HepG2 (cell line): ENCODE results near the gene OAT. TPM values are rescaled to one million over a fixed set of nuclear protein-coding genes. Genes with fewer than 3 reads are reported as not detected.

Experiments used
- ATAC-seq: fragments of 200-7000 bp; cut with Tn5 transposase; 3 replicates; pipeline ENCODE4 v1.9.1; 2020; ENCODE audit warnings: mild to moderate bottlenecking, moderate library complexity
- BruUV-seq: library from RNA; stranded (reverse); fragments of 400-500 nt; replicated peaks from 2 replicates; lab custom pipeline; 2021; lab: Mats Ljungman, UMichigan
- CTCF ChIA-PET: fragments of 300-600 bp; formaldehyde crosslinking; extraction: SDS; loops from one replicate; lab custom pipeline; 2021; ENCODE audit warnings: low total read pairs, inconsistent platforms, low intra/inter-chr PET ratio; lab: Yijun Ruan, JAX
- POLR2A ChIA-PET: fragments of 350-600 bp; sonication (Branson Sonifier 250); formaldehyde crosslinking; loops from one replicate; lab custom pipeline; 2020; ENCODE audit warnings: antibody characterized with exemption, inconsistent platforms; lab: Yijun Ruan, JAX
- DNase-seq: peaks from one replicate; pipeline ENCODE4 v3.0.0-alpha.2; 2015; ENCODE audit warnings: low spot score
- FAIRE-seq: peaks from 3 replicates; lab custom pipeline; 2011; peaks lifted over from hg19 to GRCh38; lab: Jason Lieb, UNC
- H2AFZ ChIP-seq: one replicate; pipeline ENCODE4 v1.6.1; 2011; ENCODE audit warnings: low read length, inconsistent platforms
- H3K27ac ChIP-seq: fragments of 300-600 bp; 3 replicates; pipeline ENCODE4 v1.8.0; 2011; ENCODE audit warnings: mixed run types, mild to moderate bottlenecking, mixed read lengths, low read length, inconsistent platforms; ENCODE audit not compliant: insufficient read depth; ENCODE audit errors: extremely low read length
- H3K27me3 ChIP-seq, 2 experiments: fragments of 200-600 bp in 1 of 2; 2 replicates in 1 of 2; 3 replicates in 1 of 2; pipeline versions ENCODE4 v1.6.0 to v1.8.0; 2011; ENCODE audit warnings: low read length in 2 of 2, mild to moderate bottlenecking in 2 of 2, moderate library complexity in 2 of 2, inconsistent platforms in 1 of 2; ENCODE audit not compliant: insufficient read depth in 2 of 2, control insufficient read depth in 1 of 2
- H3K36me3 ChIP-seq, 2 experiments: fragments of 200-600 bp in 1 of 2; replicated peaks in 1 of 2; 2 replicates in 1 of 2; 3 replicates in 1 of 2; pipeline versions ENCODE4 v1.5.1 to v1.8.0; 2011; ENCODE audit warnings: low read length in 2 of 2, inconsistent platforms in 1 of 2; ENCODE audit not compliant: insufficient read depth in 2 of 2, control insufficient read depth in 1 of 2
- H3K4me1 ChIP-seq: 2 replicates; pipeline ENCODE4 v1.5.1; 2012; ENCODE audit warnings: low read length, inconsistent platforms; ENCODE audit not compliant: insufficient read depth
- H3K4me2 ChIP-seq: 2 replicates; pipeline ENCODE4 v1.6.0; 2011; ENCODE audit warnings: low read depth, low read length, inconsistent platforms
- H3K4me3 ChIP-seq, 3 experiments: fragments of 200-600 bp in 1 of 3; sonication (generic), shearing (Covaris generic) in 1 of 3; replicated peaks in 1 of 3; 2 replicates each; pipeline ENCODE4 v1.5.1; 2011 to 2016; ENCODE audit warnings: low read length in 3 of 3, inconsistent platforms in 2 of 3, low read depth in 2 of 3, mild to moderate bottlenecking in 2 of 3, control low read depth in 1 of 3, mixed read lengths in 1 of 3; ENCODE audit not compliant: insufficient read depth in 1 of 3
- H3K79me2 ChIP-seq: one replicate; pipeline ENCODE4 v1.6.1; 2011; ENCODE audit warnings: low read length, inconsistent platforms; ENCODE audit not compliant: insufficient read depth
- H3K9ac ChIP-seq: 2 replicates; pipeline ENCODE4 v1.6.0; 2011; ENCODE audit warnings: mild to moderate bottlenecking, low read depth, low read length, inconsistent platforms; ENCODE audit not compliant: insufficient read depth
- H3K9me3 ChIP-seq: 2 replicates; pipeline ENCODE4 v1.5.1; 2012; ENCODE audit warnings: mild to moderate bottlenecking, low read length
- H4K20me1 ChIP-seq: 2 replicates; pipeline ENCODE4 v1.6.0; 2011; ENCODE audit warnings: inconsistent platforms, mild to moderate bottlenecking, low read length, moderate library complexity; ENCODE audit not compliant: insufficient read depth
- EZH2 ChIP-seq: conservative IDR thresholded peaks from 2 replicates; pipeline ENCODE4 v1.6.1; 2012; ENCODE audit warnings: mild to moderate bottlenecking, low read depth, low read length, moderate library complexity
- ZIK1 ChIP-seq: sonication (generic); formaldehyde crosslinking; IDR thresholded peaks from 2 replicates; pipeline ENCODE4 v1.5.0; 2020; ENCODE audit warnings: mild to moderate bottlenecking, low read depth, missing genetic modification reagents, borderline replicate concordance
- ZNF556 ChIP-seq: sonication (generic); formaldehyde crosslinking; IDR thresholded peaks from 2 replicates; pipeline ENCODE4 v1.4.0; 2020; ENCODE audit warnings: mild to moderate bottlenecking, missing genetic modification reagents, borderline replicate concordance
- WGBS: methylation state at CpG from one replicate; pipeline ENCODE4 v1.1.6; 2017; ENCODE audit warnings: low lambda C conversion rate; 5-methylcytosine and 5-hydroxymethylcytosine counted together
- in situ Hi-C: cut with HindIII; loops from 2 replicates; pipeline ENCODE4 v1.10.0; 2017; ENCODE audit warnings: low pct_unique_long_range_greater_than_20kb; ENCODE audit not compliant: extremely low pct_ligation_motif_present
- intact Hi-C: fragments of 100-400 bp; cut with micrococcal nuclease; formaldehyde crosslinking; loops from one replicate; pipeline ENCODE4 v1.10.0; 2022; ENCODE audit not compliant: unreplicated experiment
- polyA plus RNA-seq, 8 experiments: library from polyadenylated mRNA; depleted of rRNA in 3 of 8; stranded (reverse) in 7 of 8; unstranded in 1 of 8; fragments of >200 nt; fragmentation: Illumina TruSeq in 4 of 8; extraction: Trizol in 4 of 8; gene quantifications; 2 replicates each; pipeline versions ENCODE4 v1.2.1 to v1.2.3, GENCODE V29; 2011 to 2016; ENCODE audit warnings: low read depth in 4 of 8, missing spikeins in 1 of 8, mixed read lengths in 1 of 8; ENCODE audit not compliant: insufficient read depth in 1 of 8
- total RNA-seq, 5 experiments: library from RNA; depleted of rRNA; stranded (reverse); fragments of >200 nt; fragmentation: Illumina TruSeq; extraction: Trizol; gene quantifications; 2 replicates each; pipeline ENCODE4 v1.2.3, GENCODE V29; 2016; ENCODE audit warnings: low read depth in 1 of 5
- TF ChIP-seq, protein P1 (sequence below): sonication (generic); formaldehyde crosslinking; IDR thresholded peaks from 2 replicates; pipeline ENCODE4 v1.4.0; 2020; ENCODE audit warnings: missing genetic modification reagents

Gene OAT
- total and polyA plus RNA-seq, 2 of the 13 experiments (the other 11 are each of a cell fraction or from before 2014, with no cell fraction given), result 87.8 to 96.7 TPM

DNA sequence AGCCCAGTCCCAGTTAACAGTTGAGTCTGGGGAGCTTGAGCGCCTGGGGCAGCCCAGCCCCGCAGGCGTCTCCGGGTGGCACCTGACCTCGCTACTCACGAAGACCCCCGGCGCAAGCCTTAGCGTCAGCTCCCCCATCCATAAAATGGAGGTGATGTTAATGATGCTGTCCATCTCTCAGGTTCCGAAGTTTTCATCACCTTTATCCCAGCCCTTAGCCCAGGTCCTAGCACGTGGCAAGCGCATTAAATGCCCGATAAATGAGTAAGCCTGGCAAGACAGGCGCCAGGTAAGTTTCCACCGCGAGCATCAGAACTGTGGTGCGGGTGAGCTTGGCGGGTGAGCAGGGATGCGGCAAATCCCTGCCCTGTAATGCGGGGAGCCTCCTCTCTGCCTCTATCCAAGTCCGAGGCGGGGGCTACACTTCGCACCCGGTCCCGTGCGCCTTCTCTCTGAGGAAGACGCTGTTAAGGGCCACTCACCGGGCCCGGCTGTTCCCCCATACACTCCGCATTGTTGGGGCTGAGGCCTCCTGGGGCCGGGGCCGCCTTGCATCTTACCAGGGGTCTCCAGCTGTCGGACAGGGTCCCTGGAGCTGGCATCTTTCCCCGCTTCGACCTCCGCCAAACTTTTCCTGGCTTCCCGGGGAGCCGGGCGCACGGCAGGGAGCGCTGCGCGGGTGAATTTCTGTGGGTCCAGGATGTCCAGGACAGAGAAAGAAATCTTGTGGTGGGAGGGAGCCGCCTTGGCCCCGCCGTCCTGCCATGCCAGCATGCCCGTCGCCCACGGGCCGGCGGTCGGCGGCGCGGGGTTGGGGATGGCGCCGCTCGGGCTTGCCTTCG lies 30.7 kb upstream of the OAT start:
- H3K9ac ChIP-seq, result no peak overlapping the region
- CTCF ChIA-PET, result no interaction called here
- in situ Hi-C loops, result no loop called here
- H4K20me1 ChIP-seq, result no peaks in the 10 kb centered on the region
- ATAC-seq (peak; percentile 22), DNase-seq (no peak), FAIRE-seq (no peak)
- H3K36me3 ChIP-seq, result no peaks in the 10 kb centered on the region
- peak overlapping the region; percentile 23; the same call in 1 of the 2 replicates for H3K4me2 ChIP-seq
- WGBS, result 46% methylated on average over 20 of the region's 59 CpGs
- peaks cover 13 to 69% of the 10 kb centered on the region in 2 experiments for H3K27me3 ChIP-seq
- POLR2A ChIA-PET, result interaction anchor here (1.4 kb wide), 1 partner anchor 12 kb away, joined by 3 read pairs; the partner anchor contains the start of gene LHPP
- no TSS peak for BruUV-seq
- no peak overlapping the region for H2AFZ ChIP-seq
- H3K4me3 ChIP-seq, result peak overlapping the region in 2 of 3 experiments; percentile 16 to 52; a peak in 3 of 6 replicates
- intact Hi-C loops, result no loop called here
- no peaks in the 10 kb centered on the region for H3K79me2 ChIP-seq
- TF ChIP-seq, protein P1, sequence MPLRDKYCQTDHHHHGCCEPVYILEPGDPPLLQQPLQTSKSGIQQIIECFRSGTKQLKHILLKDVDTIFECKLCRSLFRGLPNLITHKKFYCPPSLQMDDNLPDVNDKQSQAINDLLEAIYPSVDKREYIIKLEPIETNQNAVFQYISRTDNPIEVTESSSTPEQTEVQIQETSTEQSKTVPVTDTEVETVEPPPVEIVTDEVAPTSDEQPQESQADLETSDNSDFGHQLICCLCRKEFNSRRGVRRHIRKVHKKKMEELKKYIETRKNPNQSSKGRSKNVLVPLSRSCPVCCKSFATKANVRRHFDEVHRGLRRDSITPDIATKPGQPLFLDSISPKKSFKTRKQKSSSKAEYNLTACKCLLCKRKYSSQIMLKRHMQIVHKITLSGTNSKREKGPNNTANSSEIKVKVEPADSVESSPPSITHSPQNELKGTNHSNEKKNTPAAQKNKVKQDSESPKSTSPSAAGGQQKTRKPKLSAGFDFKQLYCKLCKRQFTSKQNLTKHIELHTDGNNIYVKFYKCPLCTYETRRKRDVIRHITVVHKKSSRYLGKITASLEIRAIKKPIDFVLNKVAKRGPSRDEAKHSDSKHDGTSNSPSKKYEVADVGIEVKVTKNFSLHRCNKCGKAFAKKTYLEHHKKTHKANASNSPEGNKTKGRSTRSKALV (CRISPR knock-in tag), result peak; percentile 84; the same call in 1 of the 2 replicates
- TF ChIP-seq ZNF556 (CRISPR knock-in tag) (no peak), EZH2 (peak; percentile 98), ZIK1 (CRISPR knock-in tag) (no peak)
- H3K4me1 ChIP-seq, result peaks cover 20% of the 10 kb centered on the region
- no peaks in the 10 kb centered on the region for H3K9me3 ChIP-seq
- no peak overlapping the region for H3K27ac ChIP-seq
